Thyroid gland (tissue), 4 donors: ENCODE results near the gene SH3TC1.

Source experiments
- CTCF ChIP-seq, 6 experiments: fragments of 200-600 bp in 3 of 6; fragments of 450-650 bp in 3 of 6; sonication (generic) in 3 of 6; IDR thresholded peaks; one replicate each; pipeline ENCODE4 v1.5.1; 2016 to 2019; ENCODE audit warnings: antibody characterized with exemption in 6 of 6, mild to moderate bottlenecking in 2 of 6, inconsistent platforms in 1 of 6, moderate library complexity in 1 of 6
- POLR2A ChIP-seq, 2 donors: fragments of 450-650 bp; IDR thresholded peaks; one replicate each; pipeline ENCODE4 v1.6.1; 2017; ENCODE audit warnings: antibody characterized with exemption in 2 of 2, mild to moderate bottlenecking in 2 of 2, moderate library complexity in 1 of 2

DNA sequence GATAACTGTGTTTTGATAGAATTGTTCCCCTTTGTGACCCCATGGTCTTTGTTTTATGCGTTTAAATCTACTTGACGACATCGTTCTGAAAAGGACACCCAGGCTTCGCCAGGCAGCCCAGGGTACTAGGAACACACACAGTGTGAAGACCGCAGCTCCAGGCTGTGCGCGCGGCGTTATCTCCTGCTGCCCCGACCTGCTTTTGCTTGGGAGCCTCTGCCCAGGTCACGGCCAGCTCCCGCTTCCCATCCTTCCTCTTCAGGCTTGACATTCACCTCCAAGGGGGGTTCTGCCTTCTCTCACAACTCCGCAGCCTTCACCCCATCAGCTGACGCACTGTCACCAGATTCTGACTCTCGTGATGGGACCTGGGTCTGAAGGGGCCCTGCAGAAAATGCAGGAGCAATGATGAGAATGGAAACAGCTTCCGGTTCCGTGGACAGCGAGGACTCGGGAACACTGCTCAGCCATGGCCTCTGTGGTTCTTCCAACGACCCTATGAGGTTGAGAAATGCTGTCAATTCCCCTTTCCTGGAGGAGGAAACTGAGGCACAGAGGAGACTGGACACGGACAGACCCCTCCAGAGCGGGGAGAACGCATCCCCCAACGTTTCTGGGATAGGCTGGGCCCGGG, 69.9 kb downstream of the SH3TC1 start:
- no peak for TF ChIP-seq CTCF (IDR thresholded peaks at IDR 0.05)
- no peak for TF ChIP-seq POLR2A (IDR thresholded peaks at IDR 0.05)
